NCI-H345 (cell line): ENCODE measurements around the gene LYZL6.

Experiments used
- DNase-seq: peaks from one replicate; lab custom pipeline; 2025; lab: John Stamatoyannopoulos, UW

LYZL6 gene

DNA sequence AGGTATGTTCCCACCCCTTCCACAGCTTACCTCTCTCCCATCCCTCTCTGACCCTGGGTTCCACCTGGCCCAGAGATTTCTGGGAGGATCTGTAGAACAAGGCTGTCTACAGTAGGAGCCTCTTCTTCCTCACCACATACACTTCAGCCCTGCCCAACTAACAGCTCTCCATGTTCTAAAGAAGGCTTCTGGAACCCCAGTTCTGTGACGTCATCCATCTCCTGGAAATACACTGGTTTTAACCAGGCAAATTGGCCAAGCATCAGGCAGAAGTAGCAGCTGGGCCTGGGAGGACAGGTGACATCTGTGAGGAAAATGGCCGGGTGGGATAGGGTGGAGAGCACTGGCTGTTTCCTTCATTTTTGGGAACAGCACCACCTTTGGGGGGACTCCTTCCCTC lies at the start of gene LYZL6:
LYZL6 (minus strand) TSS at position 177 of the 400 bp plus-strand sequence. CDS start 4,357 bp downstream, outside the sequence.
- no peak for DNase-seq

DNA sequence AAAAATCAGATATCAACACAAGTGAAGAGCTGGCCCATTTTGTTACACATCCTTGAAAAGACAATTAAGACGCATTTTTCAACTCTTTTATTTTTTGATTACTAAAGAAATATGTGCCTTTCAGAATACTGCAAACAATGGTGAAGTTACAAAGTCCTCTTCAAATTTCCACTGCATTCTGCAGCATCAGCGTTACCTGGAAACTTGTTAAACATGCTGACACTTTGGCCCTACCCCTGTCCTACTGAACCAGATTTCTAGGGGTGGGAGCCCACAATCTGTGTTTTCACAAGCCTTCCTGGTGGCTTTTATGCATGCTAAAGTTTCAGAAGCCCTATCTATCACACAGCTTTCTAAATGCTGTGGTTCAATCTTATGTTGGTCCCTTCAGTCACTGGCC lies 47.6 kb upstream of the LYZL6 start:
- DNase-seq, result no peak

GRCh38 chr17:35988164-35988563 lies 44.7 kb upstream of the LYZL6 start:
- DNase-seq, result no peak

DNA sequence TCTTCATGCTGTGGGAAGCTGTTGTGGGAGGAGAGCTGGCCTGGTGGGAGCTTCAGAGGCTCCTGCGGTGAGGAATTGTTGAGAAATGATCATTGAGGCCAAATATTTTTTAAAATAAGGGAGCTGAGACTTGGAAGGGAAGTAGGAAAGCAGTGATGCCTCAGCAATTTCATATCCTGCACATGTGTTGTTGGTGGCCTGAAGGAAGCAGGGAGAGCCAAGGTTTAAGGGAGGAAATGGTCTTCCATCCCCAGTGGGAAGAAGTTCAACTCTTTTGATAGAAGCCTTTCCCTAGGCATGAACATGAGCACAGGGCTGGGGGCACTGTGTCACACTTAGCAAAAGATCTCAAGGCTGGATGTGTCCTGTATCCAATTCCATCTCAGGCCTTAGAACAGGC lies 43.1 kb upstream of the LYZL6 start, which contains the start of gene CCL14:
CCL14 (minus strand) TSS at position 87 of the 400 bp plus-strand sequence; CDS start at position 7, 80 bp downstream.
- no peak for DNase-seq

DNA sequence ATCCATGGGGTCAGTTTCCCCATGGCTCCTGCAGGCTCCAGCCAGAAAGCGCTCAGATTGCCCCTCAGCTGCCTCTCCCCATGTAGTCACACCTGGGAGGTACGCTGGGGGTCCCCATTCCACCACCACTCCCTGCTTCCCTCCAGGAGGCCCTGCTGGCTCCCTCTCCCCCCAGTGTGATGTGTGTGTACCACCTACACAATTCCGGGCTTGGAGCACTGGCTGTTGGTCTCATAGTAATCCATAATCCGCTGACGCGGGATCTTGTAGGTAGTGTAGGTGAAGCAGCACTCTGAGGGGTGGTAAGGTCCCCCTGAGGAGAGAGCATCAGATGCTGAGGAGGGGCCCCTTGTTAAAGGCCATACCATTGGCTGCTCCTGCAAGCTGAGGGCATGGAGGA lies 40.6 kb upstream of the LYZL6 start:
- no peak for DNase-seq

DNA sequence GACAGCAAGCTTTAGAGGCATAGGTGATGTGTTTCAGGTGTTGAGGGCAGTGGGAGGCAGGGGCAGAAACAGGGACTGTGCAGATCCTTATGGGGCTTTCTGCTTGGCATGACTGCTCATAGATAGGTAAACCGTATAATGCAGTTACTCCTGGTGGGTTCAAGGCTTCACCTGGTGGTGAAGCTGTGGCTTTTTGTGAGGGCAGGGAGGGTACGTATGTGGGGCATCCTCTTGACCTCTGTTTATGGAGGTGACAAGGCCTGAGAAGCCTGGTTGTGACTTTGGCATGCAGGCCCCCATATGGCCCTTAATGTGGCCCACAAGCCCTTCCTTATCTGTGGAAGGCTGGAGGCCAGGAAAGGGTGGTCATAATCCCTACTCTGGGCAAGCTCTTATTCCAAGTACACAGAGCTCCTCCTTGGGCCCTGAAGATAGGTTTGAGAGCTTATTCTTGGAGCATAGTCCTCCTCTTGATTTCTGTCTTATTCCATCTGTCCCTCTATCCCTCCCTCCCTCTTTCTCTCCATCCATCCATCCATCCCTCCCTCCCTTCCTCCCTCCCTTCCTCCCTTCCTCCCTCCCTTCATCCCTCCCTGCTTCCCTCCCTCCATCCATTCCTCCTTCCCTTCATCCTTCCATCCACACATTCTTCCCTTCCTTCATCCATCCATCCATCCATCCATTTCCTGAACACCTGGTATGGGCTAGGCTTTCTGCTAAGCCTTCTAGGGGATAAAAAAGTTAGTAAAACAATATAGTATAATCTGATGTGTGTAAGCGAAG lies 39.1 kb upstream of the LYZL6 start:
- no peak for DNase-seq

DNA sequence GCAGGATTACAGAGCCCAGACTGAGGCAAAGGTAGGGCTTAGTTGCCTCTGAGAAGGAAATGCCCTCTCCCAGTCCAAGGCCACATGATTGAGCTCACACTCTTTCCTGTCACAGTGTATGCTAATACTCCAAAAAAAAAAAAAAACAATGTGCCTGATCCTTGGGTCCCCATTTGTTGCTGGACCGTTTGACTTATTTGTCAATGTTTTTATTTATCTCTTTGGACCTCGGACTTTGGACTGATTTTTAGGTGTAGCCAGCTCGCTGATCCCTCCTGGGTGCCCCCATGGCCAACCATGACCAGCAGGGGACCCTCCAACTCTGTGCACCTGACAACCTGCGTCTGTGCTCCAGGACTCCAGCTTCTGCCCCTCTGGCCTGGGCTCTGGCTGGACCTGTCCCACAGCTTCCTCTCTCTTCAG lies 38.4 kb upstream of the LYZL6 start:
- DNase-seq, result no peak

GRCh38 chr17:35981246-35981645 lies 37.7 kb upstream of the LYZL6 start, which contains the start of gene CCL16:
Gene CCL16, minus strand, starts transcription at chr17:35981497. Its CDS starts 77 bp downstream, at chr17:35981420.
- DNase-seq, result no peak

DNA sequence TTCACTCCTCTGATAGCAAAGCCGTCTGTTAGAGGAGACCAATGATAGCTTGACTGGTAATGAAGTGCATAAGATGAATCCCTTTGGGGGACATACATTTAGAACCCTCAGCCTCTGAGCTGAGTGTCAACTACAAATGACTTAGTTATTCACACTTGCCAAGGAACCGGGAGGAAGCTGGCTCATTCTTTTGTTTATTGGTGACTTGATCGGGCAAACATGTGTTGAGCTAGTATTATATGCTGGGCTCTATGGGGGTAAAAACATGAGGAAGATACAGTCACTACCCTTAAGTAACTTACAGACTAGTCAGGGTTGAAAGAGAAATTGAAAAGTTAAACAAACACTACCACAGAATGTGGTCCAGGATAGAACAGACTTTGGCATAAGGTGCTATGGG lies 34.8 kb upstream of the LYZL6 start:
- no peak for DNase-seq

DNA sequence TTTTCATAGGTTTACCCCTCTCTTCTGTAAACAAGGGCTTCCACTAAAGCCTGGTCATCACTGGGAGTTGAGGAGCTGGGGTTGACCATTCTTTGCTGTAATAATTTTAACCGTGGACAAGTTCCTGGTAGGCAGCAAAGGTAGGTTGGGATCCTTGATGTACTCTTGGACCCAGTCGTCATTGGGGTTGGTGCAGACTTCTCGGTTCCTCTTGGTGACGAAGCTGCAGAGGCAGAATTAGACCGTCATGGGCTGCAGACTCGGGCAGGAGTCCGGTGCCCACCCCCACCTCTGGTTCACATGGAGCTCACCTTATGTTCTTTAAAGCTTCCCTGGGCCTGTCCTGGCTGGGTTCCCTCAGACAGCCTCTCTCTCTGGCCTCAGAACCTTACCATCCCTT lies 34.0 kb upstream of the LYZL6 start:
- no peak for DNase-seq

DNA sequence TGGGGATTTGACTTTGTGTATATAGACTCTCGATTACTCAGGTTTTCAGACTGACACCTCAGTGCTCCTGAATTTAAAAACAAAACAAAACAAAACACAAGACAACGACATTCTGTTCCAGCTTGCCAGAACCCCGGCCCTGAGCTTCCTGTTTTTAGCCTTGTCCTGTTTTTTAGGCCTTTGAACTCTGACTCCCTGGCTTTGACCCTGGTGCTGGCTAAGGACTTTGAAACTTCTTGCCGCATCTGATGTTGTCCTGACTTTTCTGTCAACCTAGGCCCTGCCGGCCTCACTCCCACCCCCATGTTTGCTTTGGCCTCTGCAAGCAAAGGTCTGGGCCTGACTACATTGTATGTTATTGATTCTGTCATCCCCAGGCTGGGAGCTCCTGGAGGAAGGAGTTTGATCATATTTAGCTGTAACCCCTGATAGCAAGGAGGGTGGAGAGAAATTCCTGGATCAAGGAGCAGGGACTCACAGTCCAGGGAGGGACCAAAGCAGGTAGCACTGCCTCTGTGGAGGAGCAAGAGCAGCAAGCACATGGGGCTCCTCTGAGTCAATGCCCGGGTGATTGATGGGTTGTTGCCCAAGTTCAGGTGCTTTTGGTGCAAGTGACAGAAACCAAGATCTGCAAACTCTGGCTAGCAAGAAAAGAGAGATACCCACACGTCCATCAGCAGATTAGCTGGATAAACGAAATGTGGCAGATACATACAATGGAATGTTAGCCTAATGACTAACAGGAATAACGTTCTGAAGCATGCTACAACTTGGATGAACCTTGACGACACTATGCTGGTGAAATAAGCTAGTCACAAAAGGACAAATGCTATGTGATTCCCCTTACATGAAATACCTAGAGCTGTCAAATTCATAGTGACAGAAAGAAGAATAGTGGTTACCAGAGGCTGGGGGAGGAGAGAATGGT lies 30.1 kb upstream of the LYZL6 start:
- DNase-seq, result no peak

GRCh38 chr17:35972945-35973332 lies 29.4 kb upstream of the LYZL6 start:
- no peak for DNase-seq

- no peak for DNase-seq
These were observed 29.0 kb upstream of the LYZL6 start for GRCh38 chr17:35972535-35972934.

- no peak for DNase-seq
These were observed 28.6 kb upstream of the LYZL6 start for GRCh38 chr17:35972066-35972465.

- DNase-seq, result peak; percentile 79
These were observed 26.3 kb upstream of the LYZL6 start for GRCh38 chr17:35969558-35970380.

GRCh38 chr17:35968520-35969054 lies 25.1 kb upstream of the LYZL6 start:
- DNase-seq, result no peak

- no peak for DNase-seq
These were observed 21.8 kb upstream of the LYZL6 start for GRCh38 chr17:35965272-35965671.

DNA sequence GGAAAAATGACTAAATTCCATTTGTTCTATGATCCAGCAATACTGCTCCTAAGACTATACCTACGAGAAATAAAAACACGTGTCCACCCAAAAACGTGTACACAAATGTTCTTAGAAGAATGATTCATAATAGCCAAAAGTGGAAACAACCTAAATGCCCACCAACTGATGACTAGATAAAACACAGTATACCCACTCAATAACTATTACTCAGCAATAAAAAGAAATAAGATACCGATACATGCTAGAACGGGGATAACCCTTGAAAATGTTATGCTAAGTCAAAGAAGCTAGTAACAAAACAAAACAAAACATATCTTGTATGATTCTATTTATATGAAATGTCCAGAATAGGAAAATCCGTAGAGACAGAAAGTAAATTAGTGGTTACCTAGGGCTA lies 20.1 kb upstream of the LYZL6 start:
- DNase-seq, result no peak

GRCh38 chr17:35953720-35954119 lies 10.2 kb upstream of the LYZL6 start:
- DNase-seq, result no peak

- DNase-seq, result no peak
These were observed 5.9 kb upstream of the LYZL6 start for GRCh38 chr17:35949401-35949800.

DNA sequence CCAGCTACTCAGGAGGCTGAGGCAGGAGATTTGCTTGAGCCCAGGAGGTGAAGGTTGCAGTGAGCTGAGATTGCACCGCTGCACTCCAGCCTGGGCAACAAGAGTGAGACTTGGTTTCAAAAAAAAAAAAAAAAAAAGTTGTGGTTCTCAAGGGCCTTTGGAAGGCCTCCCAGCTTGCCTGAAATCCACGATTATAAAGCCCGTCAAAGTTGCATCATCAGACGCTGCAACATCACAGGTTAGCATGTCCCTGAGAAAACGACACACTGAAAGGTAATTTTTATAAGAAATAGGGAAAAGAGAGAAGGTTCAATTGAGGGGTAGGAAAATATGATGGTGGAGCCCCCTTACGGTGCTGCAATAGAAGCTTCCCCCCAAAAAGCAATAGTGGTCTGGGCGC lies 4.6 kb upstream of the LYZL6 start:
- DNase-seq, result no peak

- DNase-seq, result peak; percentile 79
These were observed 3.7 kb upstream of the LYZL6 start for GRCh38 chr17:35947156-35947585.
